Fibroblast of upper back skin (primary cell): ENCODE measurements around the gene ANKDD1B.

ENCODE experiments used
- DNase-seq: peaks from one replicate; pipeline ENCODE4 v3.0.0-alpha.2; 2013

The ANKDD1B gene

GRCh38 chr5:75616971-75617621 lies 5.8 kb downstream of the ANKDD1B start:
- no peak for DNase-seq

GRCh38 chr5:75617736-75618352 lies 6.6 kb downstream of the ANKDD1B start:
- DNase-seq = peak; percentile 86

GRCh38 chr5:75620184-75620959 lies 9.1 kb downstream of the ANKDD1B start:
- no peak for DNase-seq

GRCh38 chr5:75622564-75622963 lies 11.3 kb downstream of the ANKDD1B start:
- no peak for DNase-seq

GRCh38 chr5:75623846-75624245 lies 12.6 kb downstream of the ANKDD1B start:
- DNase-seq = no peak

- no peak for DNase-seq
These were observed 15.7 kb downstream of the ANKDD1B start for GRCh38 chr5:75626959-75627358.

GRCh38 chr5:75627801-75628200 lies 16.5 kb downstream of the ANKDD1B start:
- DNase-seq = no peak

GRCh38 chr5:75630875-75631274 lies 19.6 kb downstream of the ANKDD1B start:
- DNase-seq = no peak

GRCh38 chr5:75632321-75632720 lies 21.1 kb downstream of the ANKDD1B start:
- no peak for DNase-seq

- DNase-seq = no peak
These were observed 26.7 kb downstream of the ANKDD1B start for GRCh38 chr5:75637949-75638348.

- no peak for DNase-seq
These were observed 28.5 kb downstream of the ANKDD1B start for GRCh38 chr5:75639535-75640311.

- DNase-seq = peak; percentile 90
These were observed 29.1 kb downstream of the ANKDD1B start for GRCh38 chr5:75640395-75640794.

GRCh38 chr5:75640826-75641225 lies 29.6 kb downstream of the ANKDD1B start:
- DNase-seq = no peak

GRCh38 chr5:75648712-75649111 lies 37.5 kb downstream of the ANKDD1B start:
- DNase-seq = no peak

GRCh38 chr5:75651575-75652238 lies 40.5 kb downstream of the ANKDD1B start:
- DNase-seq = no peak

GRCh38 chr5:75653521-75653920 lies 42.3 kb downstream of the ANKDD1B start:
- DNase-seq = no peak

GRCh38 chr5:75654693-75655295 lies 43.5 kb downstream of the ANKDD1B start:
- no peak for DNase-seq

- peak; percentile 52 for DNase-seq
These were observed 45.2 kb downstream of the ANKDD1B start for GRCh38 chr5:75656311-75657003.

- DNase-seq = no peak
These were observed 48.7 kb downstream of the ANKDD1B start for GRCh38 chr5:75659791-75660450.

- no peak for DNase-seq
These were observed 49.6 kb downstream of the ANKDD1B start for GRCh38 chr5:75660678-75661465.
